H9 (cell line): ENCODE measurements around the gene KIF2C. TPM values are rescaled to one million over a fixed set of nuclear protein-coding genes. Genes with fewer than 3 reads are reported as not detected.

ENCODE experiments used
- DNase-seq: peaks from one replicate; pipeline ENCODE4 v3.0.0-alpha.2; 2017
- H2AFZ ChIP-seq: one replicate; pipeline ENCODE4 v1.6.1; 2013; ENCODE audit warnings: mild to moderate bottlenecking, low read length, control low read depth, moderate library complexity
- H2AK5ac ChIP-seq: 2 replicates; pipeline ENCODE4 v1.6.1; 2013; ENCODE audit warnings: low read length, control low read depth, mixed read lengths; ENCODE audit not compliant: insufficient read length
- H2BK120ac ChIP-seq: one replicate; pipeline ENCODE4 v1.6.1; 2013; ENCODE audit warnings: low read depth, mild to moderate bottlenecking, low read length, control low read depth, inconsistent platforms; ENCODE audit not compliant: poor library complexity, severe bottlenecking
- H2BK12ac ChIP-seq: 2 replicates; pipeline ENCODE4 v1.6.1; 2013; ENCODE audit warnings: low read length, control low read depth, mixed read lengths, low read depth; ENCODE audit not compliant: insufficient read length
- H2BK15ac ChIP-seq: 2 replicates; pipeline ENCODE4 v1.6.1; 2013; ENCODE audit warnings: low read depth, low read length, control low read depth
- H2BK20ac ChIP-seq: one replicate; pipeline ENCODE4 v1.6.1; 2013; ENCODE audit warnings: low read depth, mild to moderate bottlenecking, low read length, control low read depth, inconsistent platforms; ENCODE audit not compliant: poor library complexity, severe bottlenecking
- H2BK5ac ChIP-seq: 2 replicates; pipeline ENCODE4 v1.6.1; 2013; ENCODE audit warnings: low read length, control low read depth, mixed read lengths; ENCODE audit not compliant: insufficient read length
- H3K14ac ChIP-seq: 2 replicates; pipeline ENCODE4 v1.6.1; 2013; ENCODE audit warnings: low read length, control low read depth; ENCODE audit not compliant: insufficient read depth
- H3K18ac ChIP-seq: 2 replicates; pipeline ENCODE4 v1.6.1; 2013; ENCODE audit warnings: low read depth, mild to moderate bottlenecking, mixed read lengths, low read length, control low read depth; ENCODE audit not compliant: insufficient read length
- H3K23ac ChIP-seq: 2 replicates; pipeline ENCODE4 v1.6.1; 2013; ENCODE audit warnings: low read length, control low read depth, mixed read lengths, low read depth; ENCODE audit not compliant: insufficient read length
- H3K23me2 ChIP-seq: 2 replicates; pipeline ENCODE4 v1.6.1; 2013; ENCODE audit warnings: low read depth, mild to moderate bottlenecking, mixed read lengths, low read length, control low read depth; ENCODE audit not compliant: insufficient read length, poor library complexity, severe bottlenecking
- H3K27ac ChIP-seq: 2 replicates; pipeline ENCODE4 v1.5.1; 2013; ENCODE audit warnings: low read length, control low read depth, mixed read lengths, low read depth; ENCODE audit not compliant: insufficient read length
- H3K27me3 ChIP-seq: 2 replicates; pipeline ENCODE4 v1.6.1; 2013; ENCODE audit warnings: low read length, control low read depth, inconsistent platforms; ENCODE audit not compliant: insufficient read depth
- H3K4ac ChIP-seq: 2 replicates; pipeline ENCODE4 v1.6.1; 2013; ENCODE audit warnings: low read depth, mild to moderate bottlenecking, control low read depth, inconsistent platforms, low read length, moderate library complexity
- H3K4me1 ChIP-seq: 2 replicates; pipeline ENCODE4 v1.6.1; 2013; ENCODE audit warnings: low read length, control low read depth, inconsistent platforms; ENCODE audit not compliant: insufficient read depth
- H3K4me2 ChIP-seq: 2 replicates; pipeline ENCODE4 v1.6.1; 2013; ENCODE audit warnings: low read length, control low read depth, mixed read lengths; ENCODE audit not compliant: insufficient read length, insufficient read depth
- H3K56ac ChIP-seq: 2 replicates; pipeline ENCODE4 v1.6.1; 2013; ENCODE audit warnings: low read depth, mild to moderate bottlenecking, mixed read lengths, low read length, control low read depth; ENCODE audit not compliant: insufficient read length
- H3K79me1 ChIP-seq: 2 replicates; pipeline ENCODE4 v1.6.1; 2013; ENCODE audit warnings: low read depth, mild to moderate bottlenecking, moderate library complexity, low read length, control low read depth, inconsistent platforms; ENCODE audit not compliant: insufficient read depth, poor library complexity, severe bottlenecking
- H3K79me2 ChIP-seq: 2 replicates; pipeline ENCODE4 v1.6.1; 2013; ENCODE audit warnings: low read length, control low read depth, inconsistent platforms; ENCODE audit not compliant: insufficient read depth
- H3K9ac ChIP-seq: 2 replicates; pipeline ENCODE4 v1.6.1; 2013; ENCODE audit warnings: low read length, control low read depth, mixed read lengths; ENCODE audit not compliant: insufficient read length; ENCODE audit errors: extremely low read depth
- H3K9me3 ChIP-seq: one replicate; pipeline ENCODE4 v1.6.1; 2013; ENCODE audit warnings: low read depth, low read length, inconsistent platforms; ENCODE audit not compliant: control insufficient read depth
- H3T11ph ChIP-seq: one replicate; pipeline ENCODE4 v1.6.1; 2013; ENCODE audit warnings: mild to moderate bottlenecking, low read length, control low read depth, inconsistent platforms
- H4K20me1 ChIP-seq: one replicate; pipeline ENCODE4 v1.6.1; 2013; ENCODE audit not compliant: control insufficient read depth, insufficient read length, insufficient read depth
- H4K5ac ChIP-seq: 2 replicates; pipeline ENCODE4 v1.6.1; 2013; ENCODE audit warnings: low read depth, mild to moderate bottlenecking, mixed read lengths, low read length, control low read depth; ENCODE audit not compliant: insufficient read length
- H4K8ac ChIP-seq: replicated peaks from 2 replicates; pipeline ENCODE4 v1.6.1; 2013; ENCODE audit warnings: low read length, control low read depth, mixed read lengths, low read depth; ENCODE audit not compliant: insufficient read length
- H4K91ac ChIP-seq: 2 replicates; pipeline ENCODE4 v1.6.1; 2013; ENCODE audit warnings: low read depth, mild to moderate bottlenecking, moderate library complexity, mixed read lengths, low read length, control low read depth; ENCODE audit not compliant: insufficient read length
- H3K27ac Mint-ChIP-seq, 3 experiments: 2 replicates in 2 of 3; 3 replicates in 1 of 3; pipeline ENCODE4 v1.8.0; 2020 to 2021; ENCODE audit warnings: mixed read lengths in 3 of 3, mild to moderate bottlenecking in 1 of 3, moderate library complexity in 1 of 3
- H3K27me3 Mint-ChIP-seq: 2 replicates; pipeline ENCODE4 v1.8.0; 2021; ENCODE audit warnings: low read depth, mild to moderate bottlenecking, moderate library complexity, mixed read lengths
- H3K36me3 Mint-ChIP-seq, 3 experiments: 2 replicates in 2 of 3; 3 replicates in 1 of 3; pipeline ENCODE4 v1.8.0; 2020 to 2021; ENCODE audit warnings: low read depth in 3 of 3, mixed read lengths in 3 of 3; ENCODE audit not compliant: insufficient read depth in 1 of 3
- H3K4me1 Mint-ChIP-seq, 2 experiments: 2 replicates each; pipeline ENCODE4 v1.8.0; 2020; ENCODE audit warnings: mixed read lengths in 2 of 2
- H3K4me3 Mint-ChIP-seq, 2 experiments: 2 replicates in 1 of 2; 3 replicates in 1 of 2; pipeline ENCODE4 v1.8.0; 2020 to 2021; ENCODE audit warnings: mild to moderate bottlenecking in 2 of 2, mixed read lengths in 2 of 2, moderate library complexity in 1 of 2
- H3K9me3 Mint-ChIP-seq, 2 experiments: 2 replicates in 1 of 2; 3 replicates in 1 of 2; pipeline ENCODE4 v1.8.0; 2020; ENCODE audit warnings: mild to moderate bottlenecking in 2 of 2, mixed read lengths in 2 of 2, moderate library complexity in 1 of 2
- CTCF ChIP-seq: fragments of 200-600 bp; sonication (generic); conservative IDR thresholded peaks from 3 replicates; pipeline ENCODE4 v1.8.0; 2021; ENCODE audit warnings: antibody characterized with exemption, mild to moderate bottlenecking
- WGBS: extraction: QIAGEN DNeasy Blood & Tissue Kit; methylation state at CpG from one replicate; pipeline ENCODE4 v1.1.7; 2013; ENCODE audit warnings: missing lambda C conversion rate, low lambda C conversion rate, mixed read lengths; ENCODE audit not compliant: insufficient read length; ENCODE audit errors: extremely low coverage; 5-methylcytosine and 5-hydroxymethylcytosine counted together
- total RNA-seq: library from RNA; stranded (reverse); gene quantifications from 2 replicates; pipeline ENCODE4 v1.2.1, GENCODE V29; 2021

KIF2C gene
- total RNA-seq, 1 experiment from 2014 or later: 73.1 TPM

GRCh38 chr1:44707112-44707881 lies 32.3 kb upstream of the KIF2C start:
- no peak overlapping the region for H3K23ac ChIP-seq
- no peak overlapping the region for H2AFZ ChIP-seq
- Mint-ChIP-seq H3K9me3 (peaks cover 11 to 14% of the 10 kb centered on the region in 2 experiments), H3K36me3 (peaks cover 0 to 12% (median 0%) of the 10 kb centered on the region in 3 experiments; a peak in 4 of 7 replicates), H3K27ac (no peak overlapping the region), H3K4me3 (no peak overlapping the region), H3K27me3 (peaks cover 2% of the 10 kb centered on the region; the same call in 1 of the 2 replicates), H3K4me1 (peaks cover 17% of the 10 kb centered on the region in 2 experiments)
- H3K56ac ChIP-seq: no peak overlapping the region
- H3K18ac ChIP-seq: no peak overlapping the region
- WGBS: no CpG with 5 or more reads among the region's 6 CpGs
- no peaks in the 10 kb centered on the region for H4K20me1 ChIP-seq
- no peak overlapping the region for H2BK20ac ChIP-seq
- H2AK5ac ChIP-seq: no peak overlapping the region
- no peak for DNase-seq
- no peaks in the 10 kb centered on the region for H3K27me3 ChIP-seq
- H3K27ac ChIP-seq: no peak overlapping the region
- H4K5ac ChIP-seq: no peak overlapping the region
- H2BK12ac ChIP-seq: no peak overlapping the region
- H4K91ac ChIP-seq: no peak overlapping the region
- no peak overlapping the region for H3K4me2 ChIP-seq
- no peaks in the 10 kb centered on the region for H3K9me3 ChIP-seq
- H3K9ac ChIP-seq: no peak overlapping the region
- no peaks in the 10 kb centered on the region for H3K79me1 ChIP-seq
- H4K8ac ChIP-seq: no peak overlapping the region
- no peak for TF ChIP-seq CTCF
- no peak overlapping the region for H2BK120ac ChIP-seq
- H3K4me1 ChIP-seq: no peaks in the 10 kb centered on the region
- no peak overlapping the region for H2BK5ac ChIP-seq
- no peaks in the 10 kb centered on the region for H3K79me2 ChIP-seq
- no peak overlapping the region for H3K14ac ChIP-seq
- no peak overlapping the region for H3T11ph ChIP-seq
- no peak overlapping the region for H3K4ac ChIP-seq
- no peaks in the 10 kb centered on the region for H3K23me2 ChIP-seq
- H2BK15ac ChIP-seq: no peak overlapping the region
